CD4-positive, alpha-beta T cell treated with Interleukin-17A for 4 hours (primary cell): Measurements from ENCODE around the gene B4GALT3.
A peak's percentile ranks its signal among the peaks of the same experiment; 100 is the strongest.

Experiments
- DNase-seq: peaks from one replicate; pipeline ENCODE4 v3.0.0-alpha.2; 2020; ENCODE audit warnings: mixed read lengths

Gene B4GALT3

DNA sequence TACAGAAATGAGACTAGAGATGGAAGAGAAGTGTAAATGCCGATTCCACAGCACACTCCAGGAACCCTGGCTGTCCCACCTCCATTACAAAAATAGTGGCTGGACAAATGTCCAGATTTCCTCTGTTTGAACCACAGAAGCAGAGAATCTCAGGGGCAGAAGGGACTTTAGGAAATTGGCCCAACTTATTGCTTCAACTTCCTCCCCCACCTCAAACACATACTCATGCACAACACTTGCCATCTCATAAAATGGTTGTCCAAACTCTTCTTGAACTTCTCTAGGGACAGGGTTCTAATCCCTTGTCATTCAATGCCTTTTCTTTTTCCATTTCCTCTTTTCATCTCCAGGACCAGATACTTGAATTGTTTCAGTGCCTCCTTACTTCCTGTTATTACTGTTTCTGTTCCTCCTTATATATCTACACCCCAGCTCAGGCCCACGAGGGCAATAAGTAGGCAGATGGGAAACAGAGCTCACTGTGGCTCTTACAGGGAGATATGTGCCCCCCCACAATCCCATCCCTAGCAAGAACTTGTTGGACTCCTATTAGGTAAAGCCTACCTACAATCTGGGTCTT lies 8.5 kb upstream of the B4GALT3 start:
- peak; percentile 26 for DNase-seq

- peak; percentile 84 for DNase-seq
Observed at GRCh38 chr1:161185282-161185682, 8.0 kb upstream of the B4GALT3 start.

DNA sequence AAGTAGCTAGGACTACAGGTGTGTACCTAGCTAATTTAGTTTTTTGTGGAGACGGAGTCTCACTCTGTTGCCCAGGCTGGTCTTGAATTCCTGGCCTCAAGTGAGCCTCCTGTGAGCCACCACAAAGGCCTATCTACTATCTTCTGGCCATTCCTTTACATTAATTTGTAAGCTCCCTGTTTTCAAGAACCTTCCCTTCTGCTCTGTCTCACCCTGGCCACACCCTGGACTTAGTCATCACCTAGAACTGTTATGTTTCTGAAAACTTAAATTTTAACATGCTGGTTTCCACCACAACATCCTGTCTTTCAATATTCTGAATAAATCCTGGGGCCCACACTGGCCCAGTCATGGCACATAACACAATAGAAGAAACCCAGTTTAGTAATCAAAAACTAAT lies 4.9 kb upstream of the B4GALT3 start:
- peak; percentile 77 for DNase-seq

DNA sequence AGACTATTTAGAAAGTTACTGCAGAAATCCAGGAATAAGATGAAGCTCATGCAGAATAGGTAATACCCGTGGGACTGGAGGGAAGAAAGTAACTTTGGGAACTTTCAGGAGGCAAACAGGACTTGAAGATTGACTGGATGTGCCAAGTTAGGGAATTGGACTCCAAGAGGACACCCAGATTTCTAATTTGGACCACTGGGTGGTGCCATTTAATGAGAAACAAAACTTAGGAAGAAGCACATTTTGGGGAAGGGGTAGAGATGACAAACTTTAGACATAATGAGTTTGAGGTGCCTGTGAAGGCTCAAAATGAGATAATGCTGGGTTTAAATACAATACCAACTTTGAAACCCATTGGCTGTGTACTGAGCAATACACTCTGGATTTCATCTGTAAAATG lies 3.3 kb upstream of the B4GALT3 start:
- DNase-seq, result peak; percentile 45

DNA sequence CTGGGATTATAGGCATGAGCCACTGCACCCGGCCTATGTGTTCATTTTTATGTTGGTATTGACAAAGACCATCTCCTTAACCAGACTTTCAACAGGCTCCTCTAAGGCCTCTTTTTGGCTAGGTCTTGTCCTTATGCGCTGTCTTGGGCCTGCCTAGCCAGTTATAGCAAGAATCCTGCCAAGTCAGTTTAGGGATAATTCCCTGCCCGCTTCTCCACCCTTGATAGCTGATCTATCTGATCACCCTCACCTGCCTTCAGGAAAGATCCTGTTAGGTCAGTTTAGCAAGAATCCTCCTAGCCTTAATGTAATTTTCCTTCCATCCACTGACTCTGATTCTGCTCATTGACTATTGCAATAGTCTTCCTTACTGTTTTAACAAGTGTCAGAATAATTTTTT lies 2.4 kb upstream of the B4GALT3 start:
- no peak for DNase-seq

GRCh38 chr1:161177936-161178244 lies 583 bp upstream of the B4GALT3 start:
- DNase-seq, result no peak

- no peak for DNase-seq
Observed at GRCh38 chr1:161176468-161177111, 717 bp downstream of the B4GALT3 start.

DNA sequence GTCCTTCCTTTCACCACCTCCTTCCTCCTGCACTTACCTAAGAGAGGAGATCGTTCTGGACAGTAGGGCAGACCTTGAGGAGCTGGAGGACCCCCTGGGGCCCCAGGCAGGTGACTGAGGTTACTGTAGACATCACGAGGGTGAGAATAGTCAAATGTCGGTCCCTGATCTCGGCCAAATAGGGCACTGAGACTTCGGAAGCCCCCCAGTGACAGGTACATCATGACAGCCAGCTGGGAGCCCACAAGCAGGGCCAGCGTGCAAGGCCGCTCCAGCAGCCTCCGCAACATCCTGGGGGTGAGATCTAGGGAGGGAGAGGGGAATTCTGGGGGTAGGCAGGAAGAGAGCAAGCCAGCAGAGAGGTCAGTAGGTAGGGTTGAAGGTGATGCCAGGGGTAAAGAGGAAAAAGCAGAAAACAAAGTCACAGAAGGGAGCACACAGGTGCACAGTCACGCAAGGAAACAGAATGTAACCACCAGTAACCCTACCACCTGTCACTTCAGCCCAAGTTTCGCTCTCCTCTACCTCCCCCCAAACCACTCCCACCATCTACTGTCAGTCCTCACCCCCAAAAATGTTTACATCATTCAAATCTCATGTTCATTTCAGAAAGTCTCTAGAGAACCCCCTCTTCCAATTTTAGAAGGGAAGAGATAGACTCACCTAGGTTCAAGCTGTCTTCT lies 1.4 kb downstream of the B4GALT3 start:
- no peak for DNase-seq

DNA sequence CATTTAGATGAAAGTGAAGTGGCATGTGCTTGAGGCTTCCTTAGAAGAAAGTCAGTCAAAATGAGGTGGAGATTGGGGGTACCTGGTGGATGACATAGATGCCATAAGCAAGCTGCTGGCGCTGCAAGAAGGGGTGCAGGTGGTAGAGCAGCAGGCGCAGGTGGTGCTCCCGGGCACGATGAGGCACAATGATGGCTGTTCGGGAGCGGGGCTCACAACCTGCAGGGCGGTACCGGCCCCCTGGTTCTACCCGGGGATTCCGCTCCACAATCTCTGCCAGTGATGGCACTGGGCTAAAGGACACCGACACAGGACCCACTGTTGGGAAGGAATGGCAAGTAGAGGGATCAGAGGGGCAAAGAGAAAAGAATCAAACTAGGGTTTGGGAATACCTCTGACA lies 2.4 kb downstream of the B4GALT3 start:
- DNase-seq, result no peak

GRCh38 chr1:161173711-161174110 lies 3.6 kb downstream of the B4GALT3 start:
- no peak for DNase-seq

GRCh38 chr1:161172776-161173376 lies 4.4 kb downstream of the B4GALT3 start:
- no peak for DNase-seq

DNA sequence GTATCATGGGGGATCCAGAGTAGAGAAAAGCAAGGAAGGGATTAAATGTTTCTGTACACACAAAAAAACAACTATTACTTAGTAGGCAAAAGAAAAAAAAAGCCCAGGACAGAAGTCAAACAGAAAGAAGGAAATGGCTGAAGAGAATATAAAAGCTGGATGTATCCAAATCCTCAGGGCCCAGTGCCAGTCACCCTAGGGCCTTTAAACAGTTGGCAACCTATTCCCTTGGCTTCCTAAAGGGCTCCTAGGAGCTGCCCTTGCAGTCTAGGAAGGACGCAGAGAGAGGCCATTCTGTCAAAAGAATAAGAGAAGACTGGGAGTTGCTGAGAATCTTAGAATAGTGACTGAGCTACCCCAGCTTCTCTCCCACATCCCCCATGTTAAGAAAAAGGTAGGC lies 5.0 kb downstream of the B4GALT3 start:
- DNase-seq, result no peak

DNA sequence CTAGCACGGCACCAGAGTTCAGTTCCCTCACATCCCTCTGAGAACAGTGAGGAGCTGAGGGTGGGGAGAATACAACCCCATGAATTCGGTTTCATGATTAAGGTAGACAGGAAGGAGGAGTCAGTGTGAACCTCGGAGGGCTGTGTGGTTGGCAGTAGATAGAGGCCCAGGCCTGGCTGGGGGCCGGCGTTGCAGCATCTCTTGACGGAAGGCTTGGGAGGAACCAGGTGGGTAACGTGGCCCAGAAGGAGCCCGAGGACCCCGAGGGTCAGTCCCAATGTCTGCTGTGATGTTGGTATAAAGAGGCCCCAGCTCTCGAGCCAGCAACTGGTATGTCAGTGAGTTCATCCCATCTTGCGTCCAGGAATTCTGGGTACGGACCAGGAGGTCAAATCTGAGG lies 5.6 kb downstream of the B4GALT3 start:
- DNase-seq, result no peak

- DNase-seq, result no peak
Observed at GRCh38 chr1:161171191-161171590, 6.1 kb downstream of the B4GALT3 start.

- no peak for DNase-seq
Observed at GRCh38 chr1:161168906-161169305, 8.4 kb downstream of the B4GALT3 start.

DNA sequence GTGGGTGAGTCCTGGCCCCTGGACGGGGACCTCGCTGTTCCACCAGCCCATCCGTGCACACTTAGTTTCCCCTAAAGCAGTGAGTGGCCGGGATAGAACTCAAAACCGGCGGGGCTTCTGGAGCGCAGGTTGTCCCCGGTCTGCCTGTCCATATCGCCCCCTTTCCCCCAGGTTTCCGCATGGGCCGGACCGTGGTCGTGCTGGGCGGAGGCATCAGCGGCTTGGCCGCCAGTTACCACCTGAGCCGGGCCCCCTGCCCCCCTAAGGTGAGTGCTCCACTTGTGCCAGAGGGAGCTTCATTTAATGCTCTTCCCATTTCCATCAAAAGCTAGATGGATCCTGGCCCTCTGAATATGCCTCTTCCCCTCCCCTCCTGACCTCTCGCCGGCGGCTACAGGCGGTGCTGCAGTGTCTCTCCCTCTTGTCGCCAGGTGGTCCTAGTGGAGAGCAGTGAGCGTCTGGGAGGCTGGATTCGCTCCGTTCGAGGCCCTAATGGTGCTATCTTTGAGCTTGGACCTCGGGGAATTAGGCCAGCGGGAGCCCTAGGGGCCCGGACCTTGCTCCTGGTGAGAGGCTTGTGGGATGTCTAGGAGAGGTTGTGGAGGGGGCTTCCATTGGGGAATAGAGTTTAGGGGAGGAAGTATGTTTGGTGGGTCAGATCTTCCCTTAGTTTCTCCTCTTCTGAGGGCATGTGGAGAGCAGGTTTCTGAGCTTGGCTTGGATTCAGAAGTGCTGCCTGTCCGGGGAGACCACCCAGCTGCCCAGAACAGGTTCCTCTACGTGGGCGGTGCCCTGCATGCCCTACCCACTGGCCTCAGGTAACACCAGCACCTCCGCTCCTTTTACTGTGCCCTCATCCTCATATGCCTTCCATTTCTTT lies 10.4 kb downstream of the B4GALT3 start:
- no peak for DNase-seq

GRCh38 chr1:161165742-161166668 lies 11.3 kb downstream of the B4GALT3 start, which contains the start of gene PPOX:
Gene PPOX (plus strand): TSS chr1:161166426. CDS start chr1:161166848, 422 bp downstream.
- DNase-seq, result peak; percentile 92

GRCh38 chr1:161164901-161165610 lies 12.3 kb downstream of the B4GALT3 start:
- DNase-seq, result no peak

DNA sequence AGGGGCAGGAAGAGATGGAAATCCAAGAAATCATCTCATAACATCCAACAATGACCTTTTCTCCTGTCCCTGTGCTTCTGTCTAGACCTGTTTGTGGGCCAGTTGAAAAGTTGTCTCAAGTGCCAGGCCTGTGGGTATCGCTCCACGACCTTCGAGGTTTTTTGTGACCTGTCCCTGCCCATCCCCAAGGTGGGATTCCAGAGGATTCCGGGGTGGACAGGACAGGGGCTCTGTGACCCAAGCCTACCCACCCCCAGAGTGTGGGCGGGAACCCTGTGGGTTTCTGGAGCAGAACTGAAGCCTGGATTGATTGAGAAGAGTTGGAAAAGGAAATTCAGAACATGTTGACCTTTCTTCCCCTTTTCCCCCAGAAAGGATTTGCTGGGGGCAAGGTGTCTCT lies 13.5 kb downstream of the B4GALT3 start:
- DNase-seq, result no peak

DNA sequence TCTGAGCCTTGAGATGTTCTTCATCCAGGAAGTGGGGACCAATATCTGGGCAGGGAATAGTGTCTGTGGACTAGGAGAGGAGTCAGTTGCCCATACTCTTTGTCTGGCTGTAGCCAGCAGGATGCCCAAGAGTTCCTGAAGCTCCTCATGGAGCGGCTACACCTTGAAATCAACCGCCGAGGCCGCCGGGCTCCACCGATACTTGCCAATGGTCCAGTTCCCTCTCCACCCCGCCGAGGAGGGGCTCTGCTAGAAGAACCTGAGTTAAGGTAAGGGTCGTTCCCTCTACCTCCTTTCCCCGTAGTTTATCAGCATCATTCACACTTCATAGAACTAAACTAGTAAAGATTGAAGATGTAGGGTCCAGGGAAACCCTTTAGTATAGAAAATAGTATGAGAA lies 14.5 kb downstream of the B4GALT3 start:
- DNase-seq, result no peak

GRCh38 chr1:161162052-161162451 lies 15.3 kb downstream of the B4GALT3 start:
- no peak for DNase-seq
